ELR (cell line): ENCODE data around the gene PGBD4.

Source experiments
- DNase-seq: peaks from one replicate; pipeline ENCODE4 v3.0.0-alpha.2; 2015; ENCODE audit warnings: low read depth

Gene PGBD4

DNA sequence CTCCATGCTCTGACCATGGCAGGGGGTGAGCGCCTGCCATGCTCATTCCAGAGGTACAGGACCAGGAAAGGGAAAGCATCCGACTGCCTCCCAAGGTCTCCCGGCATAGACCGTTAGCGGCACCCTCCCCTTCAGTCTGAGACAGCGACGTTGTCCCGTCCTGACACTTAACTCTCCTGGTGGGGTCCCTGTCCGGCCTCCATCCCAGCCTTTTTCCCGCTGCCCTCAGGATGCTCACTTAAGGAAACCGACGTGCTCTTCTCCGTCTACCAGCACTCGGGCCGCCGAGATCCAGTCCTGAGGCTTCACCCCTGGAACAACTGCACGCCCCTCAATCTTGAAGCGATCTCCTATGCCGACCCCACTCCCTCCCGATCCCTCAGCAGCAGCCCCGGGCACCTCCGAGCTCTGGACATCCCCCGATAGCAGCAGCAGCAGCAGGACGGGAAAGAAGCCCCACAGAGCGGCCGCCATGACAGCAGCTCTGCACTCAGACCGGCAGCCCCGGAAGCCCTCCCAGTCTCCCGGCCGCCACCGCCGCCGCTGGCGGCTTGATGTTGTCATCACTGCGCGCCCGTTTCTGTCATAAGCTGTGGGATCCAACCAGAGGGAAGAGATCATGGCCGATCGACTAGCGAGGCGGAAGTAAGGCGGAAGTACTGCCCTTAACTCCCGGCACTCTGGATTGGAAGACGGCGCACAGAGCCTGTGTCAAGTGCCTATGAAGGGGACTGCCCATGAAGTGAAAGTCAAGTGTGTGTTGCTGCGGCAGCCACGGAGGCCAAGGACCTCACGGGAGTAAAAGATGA is at the start of gene PGBD4, which contains the start of gene EMC7:
Gene PGBD4 (plus strand): TSS at position 718 of the 809 bp plus-strand sequence. CDS start 449 bp downstream, outside the sequence.
Gene EMC7 (minus strand): TSS at position 497 of the 809 bp plus-strand sequence. CDS start 23 bp downstream, at position 474.
- peak; percentile 99 for DNase-seq

DNA sequence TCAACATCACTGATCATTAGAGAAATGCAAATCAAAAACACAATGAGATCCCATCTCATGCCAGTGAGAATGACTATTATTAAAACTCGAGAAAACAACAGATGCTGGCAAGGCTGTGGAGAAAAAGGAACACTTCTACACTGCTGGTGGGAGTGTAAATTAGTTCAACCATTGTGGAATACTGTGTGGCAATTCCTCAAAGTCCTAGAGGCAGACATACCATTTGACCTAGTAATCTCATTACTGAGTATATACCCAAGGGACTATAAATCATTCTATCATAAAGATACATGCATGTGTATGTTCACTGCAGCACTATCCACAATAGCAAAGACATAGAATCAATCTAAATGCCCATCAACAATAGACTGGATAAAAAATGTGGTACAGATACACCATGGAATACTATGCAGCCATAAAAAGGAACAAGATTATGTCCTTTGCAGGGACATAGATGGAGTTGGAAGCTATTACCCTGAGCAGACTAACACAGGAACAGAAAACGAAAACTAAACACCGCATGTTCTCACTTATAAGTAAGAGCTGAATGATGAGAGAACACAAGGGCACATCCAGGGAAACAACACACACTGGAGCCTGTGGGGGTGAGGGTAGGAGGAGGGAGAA is 47.7 kb upstream of the PGBD4 start:
- no peak for DNase-seq

DNA sequence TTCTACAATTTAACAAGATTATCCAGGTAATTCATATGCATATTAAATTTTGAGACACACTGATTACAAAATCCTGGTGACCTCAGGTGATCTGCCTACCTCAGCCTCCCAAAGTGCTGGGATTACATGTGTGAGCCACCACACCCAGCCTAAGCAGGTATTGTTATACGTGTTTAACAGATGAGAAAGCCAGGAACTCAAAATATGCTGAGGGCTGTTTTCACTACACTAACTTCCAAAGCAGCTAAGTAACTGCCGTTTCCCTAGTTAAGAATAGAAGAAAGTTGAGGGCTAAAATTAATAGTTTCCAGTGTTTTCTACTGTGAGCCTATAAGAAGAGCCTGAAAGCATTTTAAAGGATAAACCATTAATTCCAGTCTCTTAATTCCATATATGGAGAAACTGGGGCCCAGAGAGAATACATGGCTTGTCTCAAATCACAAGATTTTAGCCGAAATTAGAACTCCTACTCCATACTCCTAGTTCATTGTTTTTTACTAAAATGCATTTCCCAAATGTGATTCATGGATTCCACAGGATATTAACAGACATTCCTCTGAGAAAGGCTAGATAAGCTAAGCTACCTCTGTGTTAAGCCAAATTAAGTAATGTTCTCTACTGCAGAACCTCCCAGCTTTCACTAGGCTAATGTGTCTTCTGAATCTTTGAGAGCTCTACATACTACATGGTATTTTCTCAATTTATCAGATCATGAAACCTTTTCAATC is 45.9 kb upstream of the PGBD4 start:
- peak; percentile 59 for DNase-seq

DNA sequence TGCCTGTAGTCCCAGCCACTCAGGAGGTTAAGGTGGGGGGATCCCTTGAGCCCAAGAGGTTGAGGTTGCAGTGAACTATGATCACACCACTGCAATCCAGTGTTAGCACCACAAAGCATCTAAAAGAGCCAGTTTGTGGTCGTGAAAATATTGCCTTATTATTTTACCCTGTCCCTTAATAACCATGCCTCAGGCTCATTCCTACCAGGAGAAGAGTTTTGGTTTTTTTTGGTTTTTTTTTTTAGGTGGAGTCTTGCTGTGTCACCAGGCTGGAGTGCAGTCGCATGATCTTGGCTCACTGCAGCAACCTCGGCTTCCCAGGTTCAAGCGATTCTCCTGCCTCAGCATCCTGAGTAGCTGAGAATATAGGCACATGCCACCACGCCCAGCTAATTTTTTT is 45.0 kb upstream of the PGBD4 start:
- DNase-seq, result no peak

DNA sequence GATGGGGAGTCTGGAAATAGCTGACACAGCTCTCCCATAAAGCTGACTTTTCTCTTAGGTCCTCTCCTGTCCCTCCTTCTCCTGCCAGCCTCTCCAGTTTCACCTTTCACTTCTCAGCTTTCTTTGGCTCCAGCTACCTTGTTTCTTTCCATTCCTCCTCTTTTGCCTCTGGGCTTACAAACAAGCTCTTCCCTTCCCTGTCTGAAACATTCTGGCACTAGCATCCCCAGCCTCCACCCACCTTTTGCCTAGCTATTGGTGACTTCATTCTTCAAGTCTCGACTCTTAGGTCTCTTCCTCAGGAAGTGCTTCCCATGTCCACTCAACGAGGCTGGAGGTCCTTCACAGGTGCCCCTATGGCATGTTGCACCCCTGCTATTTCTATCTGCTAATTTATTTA is 42.4 kb upstream of the PGBD4 start:
- no peak for DNase-seq

DNA sequence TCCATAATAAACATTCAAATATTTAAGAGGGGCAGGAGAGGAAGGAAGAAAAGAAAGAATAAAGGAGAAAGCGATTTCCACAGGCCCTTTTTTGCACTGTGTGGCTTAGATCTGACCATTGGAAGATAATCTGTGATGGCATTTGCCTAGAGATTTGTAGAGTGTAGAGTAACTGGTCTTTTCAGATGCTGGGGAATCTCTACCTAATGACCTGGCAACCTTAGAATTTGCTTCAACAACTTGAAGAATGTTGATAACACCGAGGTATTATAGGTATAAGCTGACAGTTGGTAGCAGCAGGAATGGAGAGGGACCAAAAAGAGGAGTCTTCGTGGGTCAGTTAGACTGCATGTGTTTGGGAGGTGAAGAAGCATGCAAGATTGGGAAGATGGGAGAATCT is 41.9 kb upstream of the PGBD4 start:
- no peak for DNase-seq

DNA sequence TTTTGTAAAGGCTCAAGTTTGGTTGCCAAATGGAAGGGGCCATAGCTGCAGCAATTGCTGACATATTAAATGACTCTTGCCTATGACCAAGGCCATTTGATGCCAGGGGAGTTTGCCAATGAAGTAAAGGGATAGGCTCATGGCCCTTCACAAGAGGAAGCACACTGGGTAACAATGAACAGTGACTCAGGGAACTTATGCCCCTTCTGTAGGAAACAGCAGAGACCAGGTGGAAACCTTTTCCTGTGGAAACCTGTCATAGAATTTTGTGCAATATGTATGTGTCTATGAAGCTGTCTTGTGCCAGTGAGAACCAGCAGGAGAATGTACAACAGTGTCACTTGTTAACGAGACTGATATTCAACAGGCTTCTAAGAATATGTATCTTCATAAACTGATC is 37.4 kb upstream of the PGBD4 start:
- no peak for DNase-seq

DNA sequence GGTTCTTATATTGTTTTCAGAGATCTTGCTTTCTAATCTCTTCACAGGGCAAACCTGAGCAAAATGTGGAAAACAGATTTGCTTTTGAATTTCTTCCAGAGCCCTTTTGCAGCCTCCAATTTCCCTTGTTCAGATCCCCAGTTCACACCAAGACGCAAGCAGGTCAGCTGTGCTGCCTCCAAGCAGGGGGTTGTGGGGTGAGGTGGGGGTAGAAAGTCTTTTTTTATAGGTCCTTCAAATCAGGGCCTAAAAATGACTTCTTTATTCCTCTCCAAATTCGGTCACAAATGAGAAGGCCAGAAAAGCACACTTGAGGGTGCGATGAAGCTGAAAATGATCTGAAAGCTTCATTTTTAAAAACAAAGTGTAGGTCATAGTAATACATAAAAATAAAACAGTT is 36.6 kb upstream of the PGBD4 start:
- no peak for DNase-seq

DNA sequence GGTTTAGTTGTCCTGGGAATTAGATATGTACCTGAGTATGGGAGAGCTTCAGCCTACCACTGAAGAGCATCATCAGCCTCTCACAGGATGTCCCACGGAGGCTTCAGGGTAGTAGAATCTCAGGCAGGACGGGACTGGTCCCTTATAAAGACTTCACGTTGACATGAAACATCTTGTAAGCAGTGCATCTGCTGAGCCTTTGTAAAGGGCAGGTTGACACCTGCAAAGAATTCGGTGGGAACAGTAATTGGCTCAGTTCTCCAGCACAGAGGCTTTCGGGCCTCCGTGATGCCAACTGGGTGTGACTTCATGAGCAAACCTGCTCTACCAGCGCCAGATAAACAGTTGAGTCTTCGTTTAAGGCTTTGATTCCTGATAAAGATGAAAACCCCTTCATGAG is 35.9 kb upstream of the PGBD4 start:
- DNase-seq, result no peak

DNA sequence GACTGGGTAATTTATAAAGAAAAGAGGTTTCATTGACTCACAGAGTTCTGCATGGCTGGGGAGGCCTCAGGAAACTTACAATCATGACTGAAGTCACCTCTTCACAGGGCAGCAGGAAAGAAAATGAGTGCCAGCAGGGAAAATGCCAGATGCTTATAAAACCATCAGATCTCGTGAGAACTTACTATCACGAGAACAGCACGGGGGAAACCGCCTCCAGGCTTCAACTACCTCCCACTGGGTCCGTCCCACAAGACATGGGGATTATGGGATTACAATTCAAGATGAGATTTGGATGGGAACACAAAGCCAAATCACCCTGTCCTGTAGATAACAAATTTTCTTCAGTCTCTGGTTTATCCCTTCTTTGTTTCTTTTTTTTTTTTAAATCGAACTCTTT is 31.9 kb upstream of the PGBD4 start:
- DNase-seq, result no peak

DNA sequence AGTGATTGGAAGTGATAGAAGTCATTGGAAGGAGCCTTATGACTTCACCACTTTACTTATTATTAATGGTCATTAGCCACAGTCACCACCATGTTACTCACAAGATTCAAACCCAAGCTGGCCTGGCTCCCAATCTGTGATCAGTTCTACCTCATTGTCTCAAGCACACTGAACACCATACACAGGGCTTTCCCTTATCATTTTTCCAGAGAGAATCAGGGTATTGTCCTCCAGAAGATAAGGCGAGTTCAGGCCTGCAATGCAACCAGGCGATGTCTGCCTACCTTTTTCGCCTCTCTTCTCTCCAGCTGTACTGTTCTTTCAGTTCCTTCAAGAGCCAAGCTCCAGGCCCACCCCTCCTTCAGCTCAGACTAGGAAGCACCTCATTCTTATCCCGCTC is 25.1 kb upstream of the PGBD4 start:
- no peak for DNase-seq

DNA sequence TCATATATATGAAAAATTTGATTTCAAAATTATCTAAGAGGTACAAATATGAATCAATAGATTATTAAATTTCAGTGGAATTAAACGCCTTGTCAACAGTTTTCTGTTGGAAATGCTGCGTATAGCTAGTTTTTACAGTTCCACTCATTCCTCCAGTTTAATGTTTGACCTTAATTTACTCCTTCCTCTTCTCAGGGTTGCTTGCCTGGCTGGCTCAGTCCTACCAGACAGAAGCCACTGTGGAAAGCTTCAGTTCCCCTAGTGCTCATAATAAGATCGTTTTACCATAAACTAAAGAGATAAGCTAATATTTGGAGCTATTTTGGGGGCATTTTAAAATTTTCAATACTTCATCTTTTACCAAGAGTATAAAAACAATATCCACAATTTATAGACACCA is 23.0 kb upstream of the PGBD4 start:
- DNase-seq, result no peak

DNA sequence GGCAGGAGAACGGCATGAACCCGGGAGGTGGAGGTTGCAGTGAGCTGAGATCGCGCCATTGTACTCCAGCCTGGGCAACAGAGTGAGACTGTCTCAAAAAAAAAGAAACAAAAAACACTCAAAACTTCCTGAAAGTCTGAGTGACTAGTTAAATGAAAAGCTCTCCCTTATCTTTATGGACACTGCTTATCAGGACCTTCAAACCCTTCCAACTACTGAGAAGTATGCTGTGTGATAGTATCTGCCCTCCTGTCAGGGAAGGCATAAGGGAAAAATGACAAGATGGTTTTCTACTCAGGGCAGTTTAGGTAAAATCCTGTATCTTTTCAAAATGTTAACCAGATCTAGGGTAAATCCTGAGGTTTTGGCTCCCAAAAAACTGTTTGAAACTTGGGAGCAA is 22.0 kb upstream of the PGBD4 start:
- DNase-seq, result no peak

DNA sequence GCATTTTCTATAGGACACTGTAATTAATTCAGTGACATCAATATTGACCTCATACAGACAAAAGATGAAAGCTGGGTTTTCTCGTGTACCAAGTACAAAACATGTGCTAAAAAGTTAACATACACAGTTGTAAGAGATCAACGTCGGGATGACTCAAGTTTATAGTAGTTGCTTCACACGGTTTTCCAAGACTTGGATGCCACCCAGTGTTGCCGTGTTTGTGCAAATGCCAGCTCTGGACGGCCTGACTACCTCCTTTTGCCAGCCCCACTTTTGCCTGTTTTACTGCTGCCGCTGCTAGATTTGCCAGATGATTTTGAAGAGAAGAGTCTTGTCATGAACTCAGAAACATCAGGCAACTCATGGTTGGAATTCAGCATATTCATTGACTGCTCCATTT is 17.8 kb upstream of the PGBD4 start:
- peak; percentile 54 for DNase-seq

DNA sequence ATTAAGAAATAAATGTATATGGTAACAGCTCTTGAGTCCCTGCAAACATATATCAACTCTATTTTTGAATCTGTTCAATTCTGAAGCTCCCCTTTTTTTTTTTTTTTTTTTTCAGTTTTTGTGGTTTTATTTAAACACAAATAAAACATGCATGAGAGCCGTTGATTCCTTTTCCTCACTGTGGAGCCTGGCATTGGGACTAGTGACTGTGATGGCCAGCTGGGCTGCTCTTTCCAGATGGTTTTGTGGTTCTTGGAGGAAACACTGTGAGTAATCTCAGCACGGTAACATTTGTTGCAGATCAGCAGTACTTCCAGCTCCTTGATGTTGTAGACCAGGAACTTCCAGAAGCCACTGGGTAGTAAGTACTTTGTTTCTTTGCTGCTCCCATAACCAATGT is 16.1 kb upstream of the PGBD4 start:
- DNase-seq, result no peak

DNA sequence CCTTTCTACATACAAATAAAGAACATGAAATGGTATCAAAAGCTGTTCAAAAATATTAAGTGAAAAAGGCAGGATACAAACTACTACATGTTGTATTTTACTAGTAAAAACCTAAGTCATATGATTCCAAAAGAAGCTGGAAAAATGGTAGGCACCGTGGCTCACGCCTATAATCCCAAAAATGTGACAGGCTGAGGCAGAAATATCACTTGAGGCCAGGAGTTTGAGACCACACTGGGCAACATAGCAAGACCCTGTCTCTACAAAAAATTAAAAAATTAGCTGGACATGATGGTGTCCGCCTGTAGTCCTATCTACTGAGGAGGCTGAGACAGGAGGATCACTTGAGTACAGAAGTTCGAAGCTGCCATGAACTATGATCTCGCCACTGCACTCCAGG is 2.0 kb upstream of the PGBD4 start:
- no peak for DNase-seq

DNA sequence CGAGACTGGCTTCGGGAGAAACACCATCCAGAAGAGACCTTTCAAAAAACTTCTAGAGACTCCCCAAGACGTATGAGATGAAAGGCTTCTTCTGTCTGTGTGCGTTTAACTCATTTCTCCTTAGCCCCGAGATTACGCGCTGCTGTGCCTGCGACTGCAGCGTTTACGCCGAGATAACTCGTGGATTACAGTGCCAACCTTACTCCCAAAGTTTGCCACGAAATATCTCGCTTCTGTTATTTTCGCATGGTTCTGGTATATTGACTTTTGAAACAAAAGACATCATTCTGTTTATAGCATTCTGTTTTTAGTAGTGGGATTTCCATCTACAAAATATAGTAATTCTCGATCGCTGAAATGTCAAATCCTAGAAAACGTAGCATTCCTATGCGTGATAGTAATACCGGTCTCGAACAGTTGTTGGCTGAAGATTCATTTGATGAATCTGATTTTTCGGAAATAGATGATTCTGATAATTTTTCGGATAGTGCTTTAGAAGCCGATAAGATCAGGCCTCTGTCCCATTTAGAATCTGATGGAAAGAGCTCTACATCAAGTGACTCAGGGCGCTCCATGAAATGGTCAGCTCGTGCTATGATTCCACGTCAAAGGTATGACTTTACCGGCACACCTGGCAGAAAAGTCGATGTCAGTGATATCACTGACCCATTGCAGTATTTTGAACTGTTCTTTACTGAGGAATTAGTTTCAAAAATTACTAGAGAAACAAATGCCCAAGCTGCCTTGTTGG is 467 bp downstream of the PGBD4 start:
- DNase-seq, result no peak

DNA sequence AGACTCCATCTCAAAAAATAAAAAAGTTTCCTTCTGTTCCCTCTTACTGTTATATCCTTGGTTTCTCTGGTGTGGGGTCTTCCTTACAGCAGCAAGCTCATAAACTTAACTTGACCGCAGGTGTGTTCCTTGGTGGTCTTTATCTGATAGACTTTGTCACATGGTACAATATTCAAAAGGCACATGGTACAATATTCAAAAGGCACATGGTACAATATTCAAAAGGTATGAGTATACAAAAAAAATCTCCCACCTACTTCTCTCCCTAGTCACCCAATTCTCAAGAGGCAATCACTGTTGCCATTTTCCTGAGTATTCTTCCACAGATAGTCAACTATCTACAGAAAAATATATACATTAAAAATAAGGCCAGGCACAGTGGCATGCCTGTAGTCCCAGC is 4.5 kb downstream of the PGBD4 start:
- DNase-seq, result no peak

DNA sequence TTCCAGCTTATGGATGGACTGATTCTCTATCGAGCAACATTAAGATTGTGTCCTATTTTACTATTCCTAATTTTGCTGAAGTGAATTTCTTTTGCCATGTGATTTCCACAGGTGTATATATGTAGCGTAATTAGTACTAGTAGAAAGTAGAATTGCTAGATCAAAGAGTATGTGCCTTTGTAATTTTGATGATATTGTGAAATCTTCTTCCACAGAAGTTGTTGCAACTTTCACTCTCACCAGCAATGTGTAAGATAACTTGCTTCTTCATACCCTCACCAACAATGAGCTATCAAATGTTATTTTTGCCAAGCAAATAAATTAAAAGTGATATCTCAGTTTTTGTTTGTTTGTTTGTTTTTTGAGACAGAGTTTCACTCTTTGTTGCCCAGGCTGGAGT is 5.4 kb downstream of the PGBD4 start:
- no peak for DNase-seq

DNA sequence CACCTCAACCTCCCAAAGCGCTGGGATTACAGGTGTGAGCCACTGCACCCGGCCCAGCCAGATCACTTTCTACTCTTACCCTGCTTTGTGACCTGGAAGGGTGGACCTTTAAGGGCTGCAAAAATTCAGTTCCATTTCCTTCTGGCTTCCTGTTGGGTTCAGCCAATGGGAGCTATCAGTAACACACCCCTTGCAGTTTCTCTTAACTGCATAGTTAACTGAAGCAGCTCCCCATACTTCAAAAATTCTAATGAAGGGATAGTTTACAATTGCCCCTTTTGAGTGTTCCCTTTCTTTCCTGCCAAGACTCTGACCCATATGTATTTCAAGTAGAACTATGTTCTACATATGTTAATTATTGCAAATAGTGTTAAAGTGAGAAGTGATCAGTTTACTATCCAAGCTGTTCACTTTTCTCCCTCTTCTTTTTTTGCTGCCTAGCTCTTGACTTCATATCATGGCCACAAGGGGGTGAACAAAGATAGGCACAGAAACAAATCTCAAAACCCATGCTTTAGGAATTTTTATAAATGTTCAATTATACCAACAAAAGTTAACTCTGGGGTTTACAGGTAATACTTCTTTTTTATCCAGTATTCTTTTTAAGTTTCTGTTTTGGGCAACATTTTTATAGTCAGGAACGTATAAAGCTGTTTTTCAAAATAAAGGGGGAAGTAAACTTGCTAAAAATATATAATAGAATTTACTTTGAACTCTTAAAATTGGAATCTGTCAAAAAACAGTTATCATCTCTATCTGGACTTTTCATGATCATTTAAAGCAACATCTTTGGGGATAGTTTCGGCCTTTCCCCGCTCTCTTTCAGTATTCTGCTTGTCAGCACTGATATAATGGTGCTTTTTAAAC is 8.1 kb downstream of the PGBD4 start:
- peak; percentile 67 for DNase-seq

DNA sequence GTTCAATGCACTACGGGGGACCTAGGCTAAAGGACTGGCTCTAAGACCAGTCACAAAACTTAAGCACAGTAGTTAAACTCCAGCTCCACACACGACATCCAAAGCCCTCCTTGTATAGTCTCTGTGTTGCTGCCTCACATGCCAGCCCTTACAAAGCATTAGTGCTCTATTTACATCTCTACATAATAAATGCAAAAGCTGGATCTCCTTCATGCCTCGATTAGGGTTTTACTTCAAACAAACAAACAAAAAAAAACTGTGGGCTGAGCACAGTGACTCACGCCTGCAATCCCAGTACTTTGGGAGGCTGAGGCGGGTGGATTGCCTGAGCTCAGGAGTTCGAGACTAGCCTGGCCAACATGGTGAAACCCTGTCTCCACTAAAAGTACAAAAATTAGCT is 9.6 kb downstream of the PGBD4 start:
- DNase-seq, result no peak
